ENCODE results near the gene ATP6V0E1.
"Not testable (repeated sequence)": the region's sequence is repeated elsewhere in the genome, so short reads cannot be mapped to it uniquely, and the experiment has no call there.

ATP6V0E1 gene

GRCh38 chr5:173076471-173076870 is 92.9 kb downstream of the ATP6V0E1 start:
- Mint-ChIP-seq H3K36me3 (ENCODE audit: low read depth) (peaks cover 15% of the 10 kb centered on the region), H3K4me1 (ENCODE audit: low read depth) (peaks cover 49% of the 10 kb centered on the region)
- H3K4me3 Mint-ChIP-seq, H3K27ac Mint-ChIP-seq, H3K27me3 Mint-ChIP-seq, H3K9me3 Mint-ChIP-seq, DNase-seq: not testable (repeated sequence)

DNA sequence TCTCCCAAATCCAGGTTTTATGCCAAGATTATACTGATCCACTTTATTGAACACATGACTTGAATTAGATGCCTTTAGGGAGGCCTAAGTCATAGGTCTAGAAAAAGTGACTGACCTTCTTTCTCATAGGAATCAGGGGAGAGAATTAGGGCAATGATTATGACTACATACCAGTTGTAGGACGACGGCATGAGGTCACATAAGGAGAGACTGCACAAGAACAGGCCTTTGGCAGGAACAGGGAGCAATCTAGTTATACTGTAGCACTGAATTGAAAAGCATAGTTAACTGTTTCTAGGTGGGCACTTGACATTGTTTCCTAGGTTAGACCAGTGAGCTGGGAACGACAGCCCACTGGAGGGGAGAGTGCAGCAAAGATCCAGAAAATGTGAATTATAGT is 95.3 kb downstream of the ATP6V0E1 start:
- peaks cover 39% of the 10 kb centered on the region for H3K4me1 Mint-ChIP-seq (ENCODE audit: low read depth)
- no peaks in the 10 kb centered on the region for H3K9me3 Mint-ChIP-seq
- H3K36me3 Mint-ChIP-seq (ENCODE audit: low read depth), result peaks cover 27% of the 10 kb centered on the region
- H3K27me3 Mint-ChIP-seq, result no peaks in the 10 kb centered on the region
- no peak overlapping the region for H3K4me3 Mint-ChIP-seq
- DNase-seq, result no peak
- no peak overlapping the region for H3K27ac Mint-ChIP-seq
